ENCODE data around the gene UROC1. TPM values are rescaled to one million over a fixed set of nuclear protein-coding genes. Genes with fewer than 3 reads are reported as not detected.

UROC1 gene
- polyA plus RNA-seq, 1 of the 3 experiments (the other 2 are of a cell fraction) = not detected

DNA sequence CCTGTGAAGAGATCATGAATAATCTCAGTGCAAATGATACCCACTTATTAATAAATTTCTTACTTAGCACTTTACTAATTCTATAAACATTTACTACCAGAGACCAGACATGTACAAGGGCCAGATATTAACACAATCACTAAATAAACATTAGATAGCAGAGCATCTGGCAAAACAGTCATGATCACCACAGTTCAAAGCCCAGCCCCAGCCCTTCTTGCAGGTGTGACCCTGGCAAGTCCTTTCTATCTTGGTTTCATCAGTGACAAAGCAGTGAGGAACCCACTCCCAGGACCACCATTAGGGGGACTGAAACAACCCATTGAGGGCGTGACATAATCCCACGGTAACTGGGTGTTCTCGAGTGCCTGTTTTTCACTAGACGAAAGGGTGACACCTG lies 53.5 kb downstream of the UROC1 start:
- DNase-seq = no peak
- H4K20me1 ChIP-seq (ENCODE audit: insufficient read depth) = peaks cover 17% of the 10 kb centered on the region; the same call in 1 of the 2 replicates
- 80% methylated on average over 2 of the region's 4 CpGs for WGBS (ENCODE audit: low lambda C conversion rate)

GRCh38 chr3:126463521-126463920 lies 54.1 kb downstream of the UROC1 start:
- CTCF ChIA-PET = interaction anchor here (1.1 to 4.1 kb wide), 3 partner anchors 12 to 21 kb away, joined by 3 to 20 read pairs (median 3); partner anchors contain the start of gene ZXDC
- Histone ChIP-seq H3K9me2 (no peaks in the 10 kb centered on the region), H3K27me3 (ENCODE audit: insufficient read depth) (no peaks in the 10 kb centered on the region), H3F3A (replicated peaks; ENCODE audit: insufficient read depth) (no peaks in the 10 kb centered on the region), H3K79me2 (ENCODE audit: insufficient read depth) (peaks cover 14% of the 10 kb centered on the region; the same call in 1 of the 2 replicates), H3K36me3 (replicated peaks in 1 of 2; ENCODE audit: control insufficient read depth in 1 of 2, insufficient read depth in 2 of 2, low read length in 1 of 2) (peaks cover 36 to 96% of the 10 kb centered on the region in 2 experiments), H3K4me3 (ENCODE audit: low read depth in 2 of 2, low read length in 1 of 2) (no peak overlapping the region), H3K9me3 (no peaks in the 10 kb centered on the region), H3K4me1 (ENCODE audit: control insufficient read depth in 1 of 2, insufficient read depth in 2 of 2, low read depth in 1 of 2, low read length in 1 of 2) (no peaks in the 10 kb centered on the region; a peak in 1 of 4 replicates), H4K20me1 (ENCODE audit: insufficient read depth) (peaks cover 15% of the 10 kb centered on the region; the same call in 1 of the 2 replicates), H3K9ac (no peak overlapping the region), H3K27ac (ENCODE audit: low read depth in 2 of 2, low read length in 1 of 2) (no peak overlapping the region), H2AFZ (ENCODE audit: low read depth) (no peak overlapping the region), H3K4me2 (no peak overlapping the region)
- 96% methylated on average over 2 of the region's 2 CpGs for WGBS (ENCODE audit: low lambda C conversion rate)
- no peak for DNase-seq
- POLR2A ChIA-PET = no interaction called here
- no peak for TF ChIP-seq EP300 (IDR thresholded peaks at IDR 0.05; ENCODE audit: borderline replicate concordance in 1 of 2, low read depth in 1 of 2, low read length in 1 of 2)
- no peak for TF ChIP-seq MAX (IDR thresholded peaks at IDR 0.05; ENCODE audit: low read depth)
- no peak for TF ChIP-seq FOXM1 (IDR thresholded peaks at IDR 0.05; ENCODE audit: low read depth)
- no peak for TF ChIP-seq FOSL2 (IDR thresholded peaks at IDR 0.05; ENCODE audit: borderline replicate concordance, low read depth)
- TF ChIP-seq TCF12 (IDR thresholded peaks at IDR 0.05) = no peak
- no peak for TF ChIP-seq ELF1 (IDR thresholded peaks at IDR 0.05)
- TF ChIP-seq IRF3 (IDR thresholded peaks at IDR 0.05; ENCODE audit: low read depth, low read length) = no peak
- TF ChIP-seq JUND (IDR thresholded peaks at IDR 0.05) = no peak
- TF ChIP-seq RFX5 (IDR thresholded peaks at IDR 0.05; ENCODE audit: low read length) = no peak
- TF ChIP-seq MXI1 (IDR thresholded peaks at IDR 0.05; ENCODE audit: low read depth, low read length) = no peak
- no peak for TF ChIP-seq FOXJ3 (CRISPR knock-in tag; IDR thresholded peaks at IDR 0.05)
- TF ChIP-seq, protein P1, sequence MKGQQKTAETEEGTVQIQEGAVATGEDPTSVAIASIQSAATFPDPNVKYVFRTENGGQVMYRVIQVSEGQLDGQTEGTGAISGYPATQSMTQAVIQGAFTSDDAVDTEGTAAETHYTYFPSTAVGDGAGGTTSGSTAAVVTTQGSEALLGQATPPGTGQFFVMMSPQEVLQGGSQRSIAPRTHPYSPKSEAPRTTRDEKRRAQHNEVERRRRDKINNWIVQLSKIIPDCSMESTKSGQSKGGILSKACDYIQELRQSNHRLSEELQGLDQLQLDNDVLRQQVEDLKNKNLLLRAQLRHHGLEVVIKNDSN (IDR thresholded peaks at IDR 0.05; ENCODE audit: borderline replicate concordance, low read depth) = no peak
- no peak for TF ChIP-seq TAF1 (IDR thresholded peaks at IDR 0.05; ENCODE audit: borderline replicate concordance, low read depth, low read length)
- no peak for TF ChIP-seq POLR2AphosphoS5 (IDR thresholded peaks at IDR 0.05; ENCODE audit: low read depth, low read length)
- TF ChIP-seq MEF2A (IDR thresholded peaks at IDR 0.05; ENCODE audit: borderline replicate concordance, low read depth) = no peak
- TF ChIP-seq SMC3 (IDR thresholded peaks at IDR 0.05; ENCODE audit: low read depth, low read length) = no peak

More for the DNA sequence above, 53.5 kb downstream of the UROC1 start:
- Histone ChIP-seq H3K9me2 (no peaks in the 10 kb centered on the region), H3K9me3 (no peaks in the 10 kb centered on the region), H3K9ac (no peak overlapping the region), H3K4me1 (ENCODE audit: control insufficient read depth in 1 of 2, insufficient read depth in 2 of 2, low read depth in 1 of 2, low read length in 1 of 2) (no peaks in the 10 kb centered on the region; a peak in 1 of 4 replicates), H3K27ac (ENCODE audit: low read depth in 2 of 2, low read length in 1 of 2) (no peak overlapping the region), H3F3A (replicated peaks; ENCODE audit: insufficient read depth) (no peaks in the 10 kb centered on the region), H3K36me3 (replicated peaks in 1 of 2; ENCODE audit: control insufficient read depth in 1 of 2, insufficient read depth in 2 of 2, low read length in 1 of 2) (peaks cover 31 to 96% of the 10 kb centered on the region in 2 experiments), H3K79me2 (ENCODE audit: insufficient read depth) (peaks cover 20% of the 10 kb centered on the region; the same call in 1 of the 2 replicates), H3K4me2 (no peak overlapping the region), H3K4me3 (ENCODE audit: low read depth in 2 of 2, low read length in 1 of 2) (no peak overlapping the region), H3K27me3 (ENCODE audit: insufficient read depth) (no peaks in the 10 kb centered on the region), H2AFZ (ENCODE audit: low read depth) (no peak overlapping the region)
- ChIA-PET POLR2A (no interaction called here), CTCF (interaction anchor here (1.1 to 4.1 kb wide), 3 partner anchors 11 to 22 kb away, joined by 3 to 20 read pairs (median 3); partner anchors contain the start of gene ZXDC)
- no peak for TF ChIP-seq EZH2phosphoT487 (IDR thresholded peaks at IDR 0.05; ENCODE audit: borderline replicate concordance, low read depth)
- TF ChIP-seq TCF12 (IDR thresholded peaks at IDR 0.05) = no peak
- no peak for TF ChIP-seq TAF1 (IDR thresholded peaks at IDR 0.05; ENCODE audit: borderline replicate concordance, low read depth, low read length)
- TF ChIP-seq ZBTB33 (IDR thresholded peaks at IDR 0.05; ENCODE audit: borderline replicate concordance, low read depth) = no peak
- TF ChIP-seq PBX3 (IDR thresholded peaks at IDR 0.05) = no peak
- no peak for TF ChIP-seq YY1 (IDR thresholded peaks at IDR 0.05; ENCODE audit: low read depth)
